Spleen (tissue), 7 donors: ENCODE data around the gene ARID5B.

Experiments used
- CTCF ChIP-seq, 11 experiments: fragments of 200-600 bp in 7 of 11; fragments of 450-650 bp in 4 of 11; sonication (generic) in 4 of 11; IDR thresholded peaks in 8 of 11; conservative IDR thresholded peaks in 3 of 11; 1 replicate in 7 of 11; 2 replicates in 4 of 11; pipeline versions ENCODE4 v1.4.0 to v1.8.0; 2016 to 2021; ENCODE audit warnings: antibody characterized with exemption in 11 of 11, inconsistent platforms in 4 of 11, mild to moderate bottlenecking in 1 of 11
- POLR2AphosphoS5 ChIP-seq, 3 donors: sonication (generic); formaldehyde crosslinking; IDR thresholded peaks; one replicate each; pipeline ENCODE4 v1.5.1; 2017; ENCODE audit warnings: antibody characterized with exemption in 3 of 3
- donor health status: DM: no; HTN: no; CAD: no; lungs with moderate emphysema.
- donor health status: DM: no; HTN: no; CAD: no.
- donor health status: DM: no; HTN: no; CAD: no.

DNA sequence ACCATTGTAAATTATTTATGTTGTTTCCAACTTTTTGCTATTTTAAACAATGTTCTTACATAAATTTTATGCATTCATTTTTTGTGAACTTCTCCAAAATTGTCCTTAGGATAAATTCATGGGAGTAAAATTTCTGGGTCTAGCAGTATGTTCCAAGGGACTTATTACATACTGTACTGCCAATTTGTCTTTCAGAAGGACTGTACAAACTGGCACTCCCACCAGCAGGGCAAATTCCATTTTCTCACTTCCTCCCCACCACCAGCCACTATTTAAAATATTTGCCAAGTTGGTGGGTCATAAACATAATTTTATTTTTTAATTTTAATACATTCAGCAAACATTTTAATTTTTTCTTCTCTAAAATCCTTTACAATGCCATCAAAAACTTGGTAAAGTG is 13.7 kb upstream of the ARID5B start:
- TF ChIP-seq CTCF (IDR thresholded peaks at IDR 0.05 in 8 of 11, conservative IDR thresholded peaks at IDR 0.05 in 3 of 11), result no peak
- no peak for TF ChIP-seq POLR2AphosphoS5 (IDR thresholded peaks at IDR 0.05)
